A673 (cell line): ENCODE data around the gene BAG5. TPM values are rescaled to one million over a fixed set of nuclear protein-coding genes. Genes with fewer than 3 reads are reported as not detected.

ENCODE experiments used
- BruUV-seq: library from RNA; stranded (reverse); fragments of 400-500 nt; replicated peaks from 2 replicates; lab custom pipeline; 2021; lab: Mats Ljungman, UMichigan
- CTCF ChIA-PET: fragments of 300-600 bp; sonication (Branson Sonifier 250); formaldehyde crosslinking; loops from one replicate; lab custom pipeline; 2022; ENCODE audit warnings: antibody characterized with exemption; lab: Charles Lee
- POLR2A ChIA-PET: fragments of 300-600 bp; sonication (Branson Sonifier 250); formaldehyde crosslinking; loops from one replicate; lab custom pipeline; 2022; ENCODE audit warnings: antibody characterized with exemption; ENCODE audit not compliant: low non-redundant PET; lab: Charles Lee
- DNase-seq: peaks from one replicate; pipeline ENCODE4 v3.0.0-alpha.2; 2015; ENCODE audit warnings: low spot score
- H3K27ac ChIP-seq: fragments of 200-600 bp; sonication (generic); 2 replicates; pipeline ENCODE4 v1.5.1; 2016; ENCODE audit warnings: mixed run types, low read depth, mild to moderate bottlenecking, mixed read lengths, antibody characterized with exemption, low read length; ENCODE audit not compliant: poor library complexity, severe bottlenecking
- H3K27me3 ChIP-seq: fragments of 200-600 bp; sonication (generic); replicated peaks from 2 replicates; pipeline ENCODE4 v1.6.1; 2017; ENCODE audit warnings: mixed run types, low read depth, mild to moderate bottlenecking, mixed read lengths, antibody characterized with exemption, low read length; ENCODE audit not compliant: insufficient read depth, poor library complexity
- H3K36me3 ChIP-seq: fragments of 200-600 bp; sonication (generic); 2 replicates; pipeline ENCODE4 v1.6.1; 2016; ENCODE audit warnings: mixed run types, mild to moderate bottlenecking, mixed read lengths, antibody characterized with exemption, low read length; ENCODE audit not compliant: insufficient read depth, poor library complexity, severe bottlenecking
- H3K4me1 ChIP-seq: fragments of 200-600 bp; sonication (generic); 2 replicates; pipeline ENCODE4 v1.6.1; 2017; ENCODE audit warnings: mixed run types, mild to moderate bottlenecking, mixed read lengths, antibody characterized with exemption, low read length; ENCODE audit not compliant: insufficient read depth, poor library complexity, severe bottlenecking
- H3K4me3 ChIP-seq: fragments of 200-600 bp; sonication (generic); 2 replicates; pipeline ENCODE4 v1.5.1; 2016; ENCODE audit warnings: low read depth, mixed run types, mild to moderate bottlenecking, mixed read lengths, low read length; ENCODE audit not compliant: poor library complexity, severe bottlenecking
- H3K9me3 ChIP-seq: fragments of 200-600 bp; sonication (generic); 2 replicates; pipeline ENCODE4 v1.6.1; 2016; ENCODE audit warnings: mixed run types, low read depth, mild to moderate bottlenecking, mixed read lengths, antibody characterized with exemption, low read length; ENCODE audit not compliant: poor library complexity, severe bottlenecking
- CTCF ChIP-seq: fragments of 300-800, 200-600 bp; sonication (generic); conservative IDR thresholded peaks from 2 replicates; pipeline ENCODE4 v1.5.1; 2017; ENCODE audit warnings: low read depth, mild to moderate bottlenecking, antibody characterized with exemption, low read length, moderate library complexity, mixed read lengths
- EZH2 ChIP-seq: fragments of 200-600 bp; sonication (generic); IDR thresholded peaks from 2 replicates; pipeline ENCODE4 v1.6.1; 2017; ENCODE audit warnings: borderline replicate concordance, low read depth, mild to moderate bottlenecking, mixed read lengths, antibody characterized with exemption, low read length; ENCODE audit not compliant: poor library complexity, severe bottlenecking
- intact Hi-C: fragments of 100-400 bp; cut with micrococcal nuclease; formaldehyde crosslinking; loops from one replicate; pipeline ENCODE4 v1.10.0; 2022; ENCODE audit not compliant: unreplicated experiment
- total RNA-seq: library from RNA; stranded (reverse); gene quantifications from 2 replicates; pipeline ENCODE4 v1.2.3, GENCODE V29; 2021

BAG5 gene
- total RNA-seq, 1 experiment from 2014 or later: 39.8 TPM

- TF ChIP-seq CTCF (no peak), EZH2 (no peak)
- Histone ChIP-seq H3K36me3 (no peaks in the 10 kb centered on the region), H3K4me1 (peaks cover 40% of the 10 kb centered on the region), H3K27me3 (no peaks in the 10 kb centered on the region), H3K9me3 (no peaks in the 10 kb centered on the region), H3K4me3 (no peak overlapping the region), H3K27ac (peak overlapping the region; percentile 59)
- no peak for DNase-seq
- ChIA-PET CTCF (no interaction called here), POLR2A (no interaction called here)
- no TSS peak for BruUV-seq
- intact Hi-C loops: loop anchor here (5.0 kb wide), 1 partner anchor 465 kb away; no protein-coding TSS in a partner anchor
Observed at GRCh38 chr14:103542605-103543088, 19.8 kb downstream of the BAG5 start.

GRCh38 chr14:103541709-103542604 is 20.5 kb downstream of the BAG5 start:
- intact Hi-C loops: loop anchor here (5.0 kb wide), 1 partner anchor 465 kb away; no protein-coding TSS in a partner anchor
- ChIA-PET POLR2A (no interaction called here), CTCF (no interaction called here)
- Histone ChIP-seq H3K36me3 (no peaks in the 10 kb centered on the region), H3K9me3 (no peaks in the 10 kb centered on the region), H3K27me3 (no peaks in the 10 kb centered on the region), H3K4me1 (peaks cover 40% of the 10 kb centered on the region), H3K4me3 (no peak overlapping the region), H3K27ac (peak overlapping the region; percentile 59)
- TF ChIP-seq EZH2: no peak
- no peak for TF ChIP-seq CTCF
- BruUV-seq: no TSS peak
- DNase-seq: no peak

GRCh38 chr14:103540821-103541708 is 21.4 kb downstream of the BAG5 start:
- Histone ChIP-seq H3K9me3 (no peaks in the 10 kb centered on the region), H3K27ac (no peak overlapping the region), H3K27me3 (no peaks in the 10 kb centered on the region), H3K4me1 (peaks cover 40% of the 10 kb centered on the region), H3K36me3 (no peaks in the 10 kb centered on the region), H3K4me3 (no peak overlapping the region)
- TF ChIP-seq CTCF (no peak), EZH2 (no peak)
- CTCF ChIA-PET: no interaction called here
- intact Hi-C loops: loop anchor here (5.0 kb wide), 1 partner anchor 464 kb away; no protein-coding TSS in a partner anchor
- POLR2A ChIA-PET: no interaction called here
- no peak for DNase-seq
- no TSS peak for BruUV-seq
